BE2C (cell line): ENCODE measurements around the gene PLAGL1.
"Not testable (repeated sequence)": the region's sequence is repeated elsewhere in the genome, so short reads cannot be mapped to it uniquely, and the experiment has no call there.

ENCODE experiments used
- DNase-seq: peaks from one replicate; pipeline ENCODE4 v3.0.0-alpha.2; 2020
- H3K27me3 ChIP-seq: fragments of 250-450 bp; sonication (Bioruptor Pico); 2 replicates; pipeline ENCODE4 v1.5.1; 2020; ENCODE audit warnings: mild to moderate bottlenecking
- H3K36me3 ChIP-seq: fragments of 250-450 bp; sonication (Bioruptor Pico); 2 replicates; pipeline ENCODE4 v1.5.1; 2020; ENCODE audit warnings: mild to moderate bottlenecking
- H3K4me1 ChIP-seq: fragments of 250-450 bp; sonication (Bioruptor Pico); 2 replicates; pipeline ENCODE4 v1.5.1; 2020
- H3K4me3 ChIP-seq: 2 replicates; pipeline ENCODE4 v1.5.1; 2011; ENCODE audit warnings: low read depth, low read length
- H3K9me3 ChIP-seq: fragments of 250-450 bp; sonication (Bioruptor Pico); 2 replicates; pipeline ENCODE4 v1.5.1; 2020
- CTCF ChIP-seq: IDR thresholded peaks from 2 replicates; pipeline ENCODE4 v1.5.1; 2012; ENCODE audit warnings: mild to moderate bottlenecking, low read depth, low read length

The PLAGL1 gene

GRCh38 chr6:144012534-144012933, 4.5 kb upstream of the PLAGL1 start:
- no peak overlapping the region for H3K4me3 ChIP-seq
- no peaks in the 10 kb centered on the region for H3K4me1 ChIP-seq
- 0 out of 2 replicates have a peak, but pooled peaks cover 4% of the 10 kb centered on the region for H3K9me3 ChIP-seq
- no peak for DNase-seq
- no peak for TF ChIP-seq CTCF
- H3K36me3 ChIP-seq, result no peaks in the 10 kb centered on the region
- H3K27me3 ChIP-seq, result peaks cover 16% of the 10 kb centered on the region

- H3K4me3 ChIP-seq, H3K4me1 ChIP-seq, H3K9me3 ChIP-seq, H3K36me3 ChIP-seq, DNase-seq: not testable (repeated sequence)
- H3K27me3 ChIP-seq, result peaks cover 30% of the 10 kb centered on the region
These were observed 1.6 kb upstream of the PLAGL1 start for GRCh38 chr6:144009628-144010027.

GRCh38 chr6:144008846-144009245, 787 bp upstream of the PLAGL1 start:
- H3K9me3 ChIP-seq, result 0 out of 2 replicates have a peak, but pooled peaks cover 4% of the 10 kb centered on the region
- no peaks in the 10 kb centered on the region for H3K36me3 ChIP-seq
- no peak overlapping the region for H3K4me3 ChIP-seq
- no peak for TF ChIP-seq CTCF
- H3K4me1 ChIP-seq, result no peaks in the 10 kb centered on the region
- no peak for DNase-seq
- peaks cover 30% of the 10 kb centered on the region for H3K27me3 ChIP-seq

GRCh38 chr6:144007478-144008119, 460 bp downstream of the PLAGL1 start:
- no peaks in the 10 kb centered on the region for H3K4me1 ChIP-seq
- H3K36me3 ChIP-seq, result no peaks in the 10 kb centered on the region
- TF ChIP-seq CTCF, result no peak
- H3K4me3 ChIP-seq, result no peak overlapping the region
- no peaks in the 10 kb centered on the region for H3K9me3 ChIP-seq
- no peak for DNase-seq
- peaks cover 30% of the 10 kb centered on the region for H3K27me3 ChIP-seq

- peaks cover 30% of the 10 kb centered on the region for H3K27me3 ChIP-seq
- H3K36me3 ChIP-seq, result no peaks in the 10 kb centered on the region
- H3K4me3 ChIP-seq, result no peak overlapping the region
- no peak for DNase-seq
- no peak for TF ChIP-seq CTCF
- no peaks in the 10 kb centered on the region for H3K4me1 ChIP-seq
- H3K9me3 ChIP-seq, result no peaks in the 10 kb centered on the region
These were observed 1.2 kb downstream of the PLAGL1 start for GRCh38 chr6:144006736-144007477.

GRCh38 chr6:143999406-143999805, 8.7 kb downstream of the PLAGL1 start:
- no peaks in the 10 kb centered on the region for H3K9me3 ChIP-seq
- no peaks in the 10 kb centered on the region for H3K27me3 ChIP-seq
- TF ChIP-seq CTCF, result no peak
- H3K4me1 ChIP-seq, result no peaks in the 10 kb centered on the region
- DNase-seq, result no peak
- no peaks in the 10 kb centered on the region for H3K36me3 ChIP-seq
- no peak overlapping the region for H3K4me3 ChIP-seq
